H9 (cell line): Measurements from ENCODE around the gene KANSL1L. TPM values are rescaled to one million over a fixed set of nuclear protein-coding genes. Genes with fewer than 3 reads are reported as not detected.
A peak's percentile ranks its signal among the peaks of the same experiment; 100 is the strongest.

Source experiments
- DNase-seq: peaks from one replicate; pipeline ENCODE4 v3.0.0-alpha.2; 2017
- H2AFZ ChIP-seq: one replicate; pipeline ENCODE4 v1.6.1; 2013; ENCODE audit warnings: mild to moderate bottlenecking, low read length, control low read depth, moderate library complexity
- H2AK5ac ChIP-seq: 2 replicates; pipeline ENCODE4 v1.6.1; 2013; ENCODE audit warnings: low read length, control low read depth, mixed read lengths; ENCODE audit not compliant: insufficient read length
- H2BK120ac ChIP-seq: one replicate; pipeline ENCODE4 v1.6.1; 2013; ENCODE audit warnings: low read depth, mild to moderate bottlenecking, low read length, control low read depth, inconsistent platforms; ENCODE audit not compliant: poor library complexity, severe bottlenecking
- H2BK12ac ChIP-seq: 2 replicates; pipeline ENCODE4 v1.6.1; 2013; ENCODE audit warnings: low read length, control low read depth, mixed read lengths, low read depth; ENCODE audit not compliant: insufficient read length
- H2BK15ac ChIP-seq: 2 replicates; pipeline ENCODE4 v1.6.1; 2013; ENCODE audit warnings: low read depth, low read length, control low read depth
- H2BK20ac ChIP-seq: one replicate; pipeline ENCODE4 v1.6.1; 2013; ENCODE audit warnings: low read depth, mild to moderate bottlenecking, low read length, control low read depth, inconsistent platforms; ENCODE audit not compliant: poor library complexity, severe bottlenecking
- H2BK5ac ChIP-seq: 2 replicates; pipeline ENCODE4 v1.6.1; 2013; ENCODE audit warnings: low read length, control low read depth, mixed read lengths; ENCODE audit not compliant: insufficient read length
- H3K14ac ChIP-seq: 2 replicates; pipeline ENCODE4 v1.6.1; 2013; ENCODE audit warnings: low read length, control low read depth; ENCODE audit not compliant: insufficient read depth
- H3K18ac ChIP-seq: 2 replicates; pipeline ENCODE4 v1.6.1; 2013; ENCODE audit warnings: low read depth, mild to moderate bottlenecking, mixed read lengths, low read length, control low read depth; ENCODE audit not compliant: insufficient read length
- H3K23ac ChIP-seq: 2 replicates; pipeline ENCODE4 v1.6.1; 2013; ENCODE audit warnings: low read length, control low read depth, mixed read lengths, low read depth; ENCODE audit not compliant: insufficient read length
- H3K23me2 ChIP-seq: 2 replicates; pipeline ENCODE4 v1.6.1; 2013; ENCODE audit warnings: low read depth, mild to moderate bottlenecking, mixed read lengths, low read length, control low read depth; ENCODE audit not compliant: insufficient read length, poor library complexity, severe bottlenecking
- H3K27ac ChIP-seq: 2 replicates; pipeline ENCODE4 v1.5.1; 2013; ENCODE audit warnings: low read length, control low read depth, mixed read lengths, low read depth; ENCODE audit not compliant: insufficient read length
- H3K27me3 ChIP-seq: 2 replicates; pipeline ENCODE4 v1.6.1; 2013; ENCODE audit warnings: low read length, control low read depth, inconsistent platforms; ENCODE audit not compliant: insufficient read depth
- H3K4ac ChIP-seq: 2 replicates; pipeline ENCODE4 v1.6.1; 2013; ENCODE audit warnings: low read depth, mild to moderate bottlenecking, control low read depth, inconsistent platforms, low read length, moderate library complexity
- H3K4me1 ChIP-seq: 2 replicates; pipeline ENCODE4 v1.6.1; 2013; ENCODE audit warnings: low read length, control low read depth, inconsistent platforms; ENCODE audit not compliant: insufficient read depth
- H3K4me2 ChIP-seq: 2 replicates; pipeline ENCODE4 v1.6.1; 2013; ENCODE audit warnings: low read length, control low read depth, mixed read lengths; ENCODE audit not compliant: insufficient read length, insufficient read depth
- H3K56ac ChIP-seq: 2 replicates; pipeline ENCODE4 v1.6.1; 2013; ENCODE audit warnings: low read depth, mild to moderate bottlenecking, mixed read lengths, low read length, control low read depth; ENCODE audit not compliant: insufficient read length
- H3K79me1 ChIP-seq: 2 replicates; pipeline ENCODE4 v1.6.1; 2013; ENCODE audit warnings: low read depth, mild to moderate bottlenecking, moderate library complexity, low read length, control low read depth, inconsistent platforms; ENCODE audit not compliant: insufficient read depth, poor library complexity, severe bottlenecking
- H3K79me2 ChIP-seq: 2 replicates; pipeline ENCODE4 v1.6.1; 2013; ENCODE audit warnings: low read length, control low read depth, inconsistent platforms; ENCODE audit not compliant: insufficient read depth
- H3K9ac ChIP-seq: 2 replicates; pipeline ENCODE4 v1.6.1; 2013; ENCODE audit warnings: low read length, control low read depth, mixed read lengths; ENCODE audit not compliant: insufficient read length; ENCODE audit errors: extremely low read depth
- H3K9me3 ChIP-seq: one replicate; pipeline ENCODE4 v1.6.1; 2013; ENCODE audit warnings: low read depth, low read length, inconsistent platforms; ENCODE audit not compliant: control insufficient read depth
- H3T11ph ChIP-seq: one replicate; pipeline ENCODE4 v1.6.1; 2013; ENCODE audit warnings: mild to moderate bottlenecking, low read length, control low read depth, inconsistent platforms
- H4K20me1 ChIP-seq: one replicate; pipeline ENCODE4 v1.6.1; 2013; ENCODE audit not compliant: control insufficient read depth, insufficient read length, insufficient read depth
- H4K5ac ChIP-seq: 2 replicates; pipeline ENCODE4 v1.6.1; 2013; ENCODE audit warnings: low read depth, mild to moderate bottlenecking, mixed read lengths, low read length, control low read depth; ENCODE audit not compliant: insufficient read length
- H4K8ac ChIP-seq: replicated peaks from 2 replicates; pipeline ENCODE4 v1.6.1; 2013; ENCODE audit warnings: low read length, control low read depth, mixed read lengths, low read depth; ENCODE audit not compliant: insufficient read length
- H4K91ac ChIP-seq: 2 replicates; pipeline ENCODE4 v1.6.1; 2013; ENCODE audit warnings: low read depth, mild to moderate bottlenecking, moderate library complexity, mixed read lengths, low read length, control low read depth; ENCODE audit not compliant: insufficient read length
- H3K27ac Mint-ChIP-seq, 3 experiments: 2 replicates in 2 of 3; 3 replicates in 1 of 3; pipeline ENCODE4 v1.8.0; 2020 to 2021; ENCODE audit warnings: mixed read lengths in 3 of 3, mild to moderate bottlenecking in 1 of 3, moderate library complexity in 1 of 3
- H3K27me3 Mint-ChIP-seq: 2 replicates; pipeline ENCODE4 v1.8.0; 2021; ENCODE audit warnings: low read depth, mild to moderate bottlenecking, moderate library complexity, mixed read lengths
- H3K36me3 Mint-ChIP-seq, 3 experiments: 2 replicates in 2 of 3; 3 replicates in 1 of 3; pipeline ENCODE4 v1.8.0; 2020 to 2021; ENCODE audit warnings: low read depth in 3 of 3, mixed read lengths in 3 of 3; ENCODE audit not compliant: insufficient read depth in 1 of 3
- H3K4me1 Mint-ChIP-seq, 2 experiments: 2 replicates each; pipeline ENCODE4 v1.8.0; 2020; ENCODE audit warnings: mixed read lengths in 2 of 2
- H3K4me3 Mint-ChIP-seq, 2 experiments: 2 replicates in 1 of 2; 3 replicates in 1 of 2; pipeline ENCODE4 v1.8.0; 2020 to 2021; ENCODE audit warnings: mild to moderate bottlenecking in 2 of 2, mixed read lengths in 2 of 2, moderate library complexity in 1 of 2
- H3K9me3 Mint-ChIP-seq, 2 experiments: 2 replicates in 1 of 2; 3 replicates in 1 of 2; pipeline ENCODE4 v1.8.0; 2020; ENCODE audit warnings: mild to moderate bottlenecking in 2 of 2, mixed read lengths in 2 of 2, moderate library complexity in 1 of 2
- CTCF ChIP-seq: fragments of 200-600 bp; sonication (generic); conservative IDR thresholded peaks from 3 replicates; pipeline ENCODE4 v1.8.0; 2021; ENCODE audit warnings: antibody characterized with exemption, mild to moderate bottlenecking
- WGBS: extraction: QIAGEN DNeasy Blood & Tissue Kit; methylation state at CpG from one replicate; pipeline ENCODE4 v1.1.7; 2013; ENCODE audit warnings: missing lambda C conversion rate, low lambda C conversion rate, mixed read lengths; ENCODE audit not compliant: insufficient read length; ENCODE audit errors: extremely low coverage; 5-methylcytosine and 5-hydroxymethylcytosine counted together
- total RNA-seq: library from RNA; stranded (reverse); gene quantifications from 2 replicates; pipeline ENCODE4 v1.2.1, GENCODE V29; 2021

KANSL1L gene
- total RNA-seq, 1 experiment from 2014 or later = 8.2 TPM

- H3K9me3 ChIP-seq = no peaks in the 10 kb centered on the region
- no peak overlapping the region for H4K8ac ChIP-seq
- H3K4me2 ChIP-seq = peak overlapping the region; percentile 79
- peak overlapping the region; percentile 93 for H3K9ac ChIP-seq
- peak overlapping the region; percentile 98 for H3K18ac ChIP-seq
- H3K4me3 Mint-ChIP-seq = peak overlapping the region; percentile 95 to 97
- H3K14ac ChIP-seq = peak overlapping the region; percentile 96
- no peak overlapping the region for H3T11ph ChIP-seq
- H3K27me3 ChIP-seq = no peaks in the 10 kb centered on the region
- H3K27ac Mint-ChIP-seq = peak overlapping the region; percentile 99 to 100 (median 99)
- no peak overlapping the region for H2BK15ac ChIP-seq
- WGBS = no CpG with 5 or more reads among the region's 64 CpGs
- TF ChIP-seq CTCF = no peak
- H4K20me1 ChIP-seq = no peaks in the 10 kb centered on the region
- no peak overlapping the region for H3K4ac ChIP-seq
- H3K23ac ChIP-seq = no peak overlapping the region
- peak overlapping the region; percentile 56 for H2BK5ac ChIP-seq
- H2AFZ ChIP-seq = peak overlapping the region; percentile 85
- H2AK5ac ChIP-seq = no peak overlapping the region
- peak overlapping the region; percentile 13 for H4K5ac ChIP-seq
- H2BK20ac ChIP-seq = no peak overlapping the region
- H3K27me3 Mint-ChIP-seq = no peaks in the 10 kb centered on the region
- no peaks in the 10 kb centered on the region; a peak in 2 of 5 replicates for H3K9me3 Mint-ChIP-seq
- H3K23me2 ChIP-seq = peaks cover 16% of the 10 kb centered on the region
- peaks cover 22 to 23% of the 10 kb centered on the region in 2 experiments for H3K4me1 Mint-ChIP-seq
- H4K91ac ChIP-seq = no peak overlapping the region
- no peak overlapping the region for H2BK120ac ChIP-seq
- no peaks in the 10 kb centered on the region for H3K36me3 Mint-ChIP-seq
- H2BK12ac ChIP-seq = no peak overlapping the region
- DNase-seq = peak; percentile 97
- no peak overlapping the region for H3K56ac ChIP-seq
- H3K79me1 ChIP-seq = no peaks in the 10 kb centered on the region
- no peaks in the 10 kb centered on the region for H3K4me1 ChIP-seq
- peak overlapping the region; percentile 85 for H3K27ac ChIP-seq
- H3K79me2 ChIP-seq = no peaks in the 10 kb centered on the region
These were observed 534 bp downstream of the KANSL1L start for GRCh38 chr2:210170446-210171303.
